SK-N-SH (cell line): ENCODE results near the gene ZNF580. TPM values are rescaled to one million over a fixed set of nuclear protein-coding genes. Genes with fewer than 3 reads are reported as not detected.

Experiments
- CTCF ChIA-PET: fragments of 300-600, 350-600 bp; formaldehyde crosslinking; extraction: SDS; loops from one replicate; lab custom pipeline; 2021; lab: Yijun Ruan, JAX
- POLR2A ChIA-PET: fragments of 350-600 bp; sonication (Branson Sonifier 250); formaldehyde crosslinking; extraction: SDS; loops from one replicate; lab custom pipeline; 2020; ENCODE audit warnings: antibody characterized with exemption, inconsistent platforms; lab: Yijun Ruan, JAX
- DNase-seq: peaks from one replicate; pipeline ENCODE4 v3.0.0; 2012
- H2AFZ ChIP-seq: fragments of 200-600 bp; sonication (generic); 2 replicates; pipeline ENCODE4 v1.8.1; 2016; ENCODE audit warnings: antibody characterized with exemption, mild to moderate bottlenecking, low read depth
- H3F3A ChIP-seq: fragments of 200-600 bp; sonication (generic); replicated peaks from 2 replicates; pipeline ENCODE3; 2016; ENCODE audit warnings: antibody characterized with exemption, mild to moderate bottlenecking; ENCODE audit not compliant: insufficient read depth
- H3K27ac ChIP-seq, 2 experiments: fragments of 200-500 bp in 1 of 2; fragments of 200-600 bp in 1 of 2; sonication (Bioruptor generic) in 1 of 2; sonication (generic), shearing (Covaris generic) in 1 of 2; 2 replicates each; pipeline versions ENCODE4 v1.5.1 to v1.6.1; 2014 to 2016; ENCODE audit warnings: low read depth in 2 of 2, inconsistent platforms in 1 of 2, low read length in 1 of 2, mild to moderate bottlenecking in 1 of 2, mixed read lengths in 1 of 2
- H3K27me3 ChIP-seq: fragments of 200-600 bp; sonication (generic), shearing (Covaris generic); 2 replicates; pipeline ENCODE4 v1.6.1; 2016; ENCODE audit warnings: mixed run types; ENCODE audit not compliant: insufficient read depth
- H3K36me3 ChIP-seq, 2 experiments: fragments of 200-500 bp in 1 of 2; fragments of 200-600 bp in 1 of 2; sonication (Bioruptor generic) in 1 of 2; sonication (generic) in 1 of 2; replicated peaks in 1 of 2; 2 replicates each; pipeline versions ENCODE3 to v1.5.1; 2014 to 2016; ENCODE audit warnings: low read length in 1 of 2, mild to moderate bottlenecking in 1 of 2; ENCODE audit not compliant: insufficient read depth in 2 of 2, control insufficient read depth in 1 of 2
- H3K4me1 ChIP-seq, 2 experiments: fragments of 200-500 bp in 1 of 2; fragments of 200-600 bp in 1 of 2; sonication (Bioruptor generic) in 1 of 2; sonication (generic), shearing (Covaris generic) in 1 of 2; 2 replicates each; pipeline versions ENCODE4 v1.5.1 to v1.6.1; 2014 to 2016; ENCODE audit warnings: low read depth in 1 of 2, low read length in 1 of 2, mixed run types in 1 of 2; ENCODE audit not compliant: insufficient read depth in 2 of 2, control insufficient read depth in 1 of 2
- H3K4me2 ChIP-seq: fragments of 200-600 bp; sonication (generic), shearing (Covaris generic); 2 replicates; pipeline ENCODE4 v1.6.1; 2017; ENCODE audit warnings: mixed run types
- H3K4me3 ChIP-seq, 2 experiments: fragments of 200-500 bp in 1 of 2; fragments of 200-600 bp in 1 of 2; sonication (Bioruptor generic) in 1 of 2; sonication (generic), shearing (Covaris generic) in 1 of 2; 2 replicates each; pipeline versions ENCODE4 v1.5.1 to v1.8.1; 2014 to 2016; ENCODE audit warnings: low read depth in 2 of 2, inconsistent platforms in 1 of 2, low read length in 1 of 2, mild to moderate bottlenecking in 1 of 2, mixed read lengths in 1 of 2, moderate library complexity in 1 of 2
- H3K79me2 ChIP-seq: fragments of 200-600 bp; sonication (generic); 2 replicates; pipeline ENCODE4 v1.8.1; 2017; ENCODE audit warnings: mild to moderate bottlenecking; ENCODE audit not compliant: insufficient read depth
- H3K9ac ChIP-seq: fragments of 200-600 bp; sonication (generic); 2 replicates; pipeline ENCODE4 v1.6.1; 2017; ENCODE audit warnings: mixed run types
- H3K9me2 ChIP-seq: fragments of 200-600 bp; sonication (generic); 2 replicates; pipeline ENCODE4 v1.6.1; 2017; ENCODE audit warnings: mixed run types
- H3K9me3 ChIP-seq: fragments of 200-600 bp; sonication (generic); 2 replicates; pipeline ENCODE4 v1.6.1; 2017; ENCODE audit warnings: mixed run types, mild to moderate bottlenecking, moderate library complexity
- H4K20me1 ChIP-seq: fragments of 200-600 bp; sonication (generic); 2 replicates; pipeline ENCODE4 v1.6.1; 2017; ENCODE audit warnings: mild to moderate bottlenecking, mixed run types; ENCODE audit not compliant: insufficient read depth
- CTCF ChIP-seq: fragments of 200-600 bp; sonication (generic); IDR thresholded peaks from 2 replicates; pipeline ENCODE4 v1.6.1; 2017; ENCODE audit warnings: antibody characterized with exemption, mild to moderate bottlenecking, moderate library complexity
- EP300 ChIP-seq, 2 experiments: IDR thresholded peaks; 2 replicates each; pipeline versions ENCODE4 v1.4.0 to v1.6.1; 2012; ENCODE audit warnings: borderline replicate concordance in 1 of 2, low read depth in 1 of 2, low read length in 1 of 2
- FOXJ3 ChIP-seq: sonication (generic); formaldehyde crosslinking; IDR thresholded peaks from 2 replicates; pipeline ENCODE4 v1.5.1; 2020; ENCODE audit warnings: mild to moderate bottlenecking, missing genetic modification reagents
- GABPA ChIP-seq: IDR thresholded peaks from 2 replicates; pipeline ENCODE4 v1.4.0; 2012; ENCODE audit warnings: low read depth, mild to moderate bottlenecking
- JUND ChIP-seq: IDR thresholded peaks from 2 replicates; pipeline ENCODE4 v1.4.0; 2012
- MAX ChIP-seq: IDR thresholded peaks from 2 replicates; pipeline ENCODE4 v1.4.0; 2012; ENCODE audit warnings: low read depth
- MXI1 ChIP-seq: IDR thresholded peaks from 2 replicates; pipeline ENCODE4 v1.6.1; 2012; ENCODE audit warnings: mild to moderate bottlenecking, low read depth, low read length, improper control_type of control experiment
- PBX3 ChIP-seq: IDR thresholded peaks from 2 replicates; pipeline ENCODE4; 2012
- RCOR1 ChIP-seq: fragments of 150-350 bp; IDR thresholded peaks from 2 replicates; pipeline ENCODE4 v1.6.1; 2017; ENCODE audit warnings: antibody characterized with exemption, low read length
- REST ChIP-seq: IDR thresholded peaks from 2 replicates; pipeline ENCODE4 v1.6.1; 2012; ENCODE audit warnings: mild to moderate bottlenecking, low read depth, low read length, moderate library complexity
- RFX5 ChIP-seq: IDR thresholded peaks from 2 replicates; pipeline ENCODE4 v1.6.1; 2012; ENCODE audit warnings: mild to moderate bottlenecking, improper control_type of control experiment, low read length
- SIN3A ChIP-seq: IDR thresholded peaks from 2 replicates; pipeline ENCODE4 v1.6.1; 2012; ENCODE audit warnings: low read depth, mild to moderate bottlenecking, low read length, moderate library complexity, borderline replicate concordance
- SMC3 ChIP-seq: IDR thresholded peaks from 2 replicates; pipeline ENCODE4 v1.6.1; 2012; ENCODE audit warnings: low read depth, low read length, improper control_type of control experiment
- USF1 ChIP-seq: IDR thresholded peaks from 2 replicates; pipeline ENCODE4 v1.4.0; 2012; ENCODE audit warnings: low read depth, borderline replicate concordance
- USF2 ChIP-seq: fragments of 150-350 bp; IDR thresholded peaks from 2 replicates; pipeline ENCODE4 v1.6.1; 2017; ENCODE audit warnings: antibody characterized with exemption, low read length, low read depth, borderline replicate concordance
- ZBTB33 ChIP-seq: IDR thresholded peaks from 2 replicates; pipeline ENCODE4 v1.4.0; 2012; ENCODE audit warnings: low read depth, borderline replicate concordance
- WGBS: methylation state at CpG from one replicate; pipeline ENCODE4 v1.1.6; 2017; ENCODE audit warnings: low lambda C conversion rate; 5-methylcytosine and 5-hydroxymethylcytosine counted together
- polyA plus RNA-seq, 3 experiments: library from polyadenylated mRNA; depleted of rRNA; stranded (reverse); fragments of >200 nt; gene quantifications; 2 replicates each; pipeline ENCODE4 v1.2.3, GENCODE V29; 2012

Gene ZNF580
- polyA plus RNA-seq, 1 of the 3 experiments (the other 2 are of a cell fraction) = 21.9 TPM

GRCh38 chr19:55611300-55611982 is 29.4 kb upstream of the ZNF580 start (continued):
- TF ChIP-seq PBX3 = no peak
- no peak for TF ChIP-seq JUND
- TF ChIP-seq FOXJ3 (CRISPR knock-in tag) = no peak

GRCh38 chr19:55611983-55612645 is 28.7 kb upstream of the ZNF580 start:
- ChIA-PET POLR2A (no interaction called here), CTCF (interaction anchor here (1.0 to 1.6 kb wide), 2 partner anchors 20 to 145 kb away, joined by 3 to 6 read pairs; no protein-coding TSS in a partner anchor)
- Histone ChIP-seq H3K9me3 (no peaks in the 10 kb centered on the region), H3K4me3 (no peak overlapping the region), H3F3A (no peaks in the 10 kb centered on the region), H3K36me3 (peaks cover 24 to 36% of the 10 kb centered on the region in 2 experiments), H3K27ac (no peak overlapping the region), H2AFZ (no peak overlapping the region), H3K4me2 (no peak overlapping the region), H4K20me1 (peaks cover 46% of the 10 kb centered on the region), H3K9me2 (no peaks in the 10 kb centered on the region), H3K27me3 (no peaks in the 10 kb centered on the region), H3K9ac (no peak overlapping the region), H3K79me2 (peaks cover 60% of the 10 kb centered on the region), H3K4me1 (no peaks in the 10 kb centered on the region; a peak in 1 of 4 replicates)
- DNase-seq = no peak
- 93% methylated on average over 3 of the region's 3 CpGs for WGBS
- TF ChIP-seq USF1 (no peak), MAX (no peak), MXI1 (no peak), RCOR1 (no peak), PBX3 (no peak), ZBTB33 (no peak), EP300 (IDR thresholded peaks at IDR 0.05; ENCODE audit: borderline replicate concordance in 1 of 2, low read depth in 1 of 2, low read length in 1 of 2) (no peak), JUND (no peak), REST (no peak), USF2 (no peak), SMC3 (no peak), CTCF (no peak), SIN3A (no peak), GABPA (no peak), RFX5 (no peak)
